OCI-LY3 (cell line): Measurements from ENCODE around the gene ZMAT5.

Experiments used
- H2AFZ ChIP-seq: fragments of 200-600, 300-600 bp; shearing (Covaris generic); 2 replicates; pipeline ENCODE4 v1.6.0; 2014; ENCODE audit warnings: antibody characterized with exemption, low read depth, low read length
- H3K27ac ChIP-seq: fragments of 200-600, 300-600 bp; sonication (generic); 2 replicates; pipeline ENCODE4 v1.5.1; 2014; ENCODE audit warnings: mild to moderate bottlenecking, low read length, moderate library complexity, mixed read lengths
- H3K27me3 ChIP-seq: fragments of 200-600, 300-600 bp; sonication (generic); 2 replicates; pipeline ENCODE4 v1.6.1; 2014; ENCODE audit warnings: low read depth, low read length, mixed read lengths
- H3K36me3 ChIP-seq: fragments of 200-600, 300-600 bp; sonication (generic); replicated peaks from 2 replicates; pipeline ENCODE3; 2014; ENCODE audit warnings: low read depth, low read length, mixed read lengths
- H3K4me1 ChIP-seq: fragments of 300-600, 200-600 bp; sonication (generic); 2 replicates; pipeline ENCODE4 v1.6.1; 2014; ENCODE audit warnings: low read length, mixed read lengths
- H3K4me2 ChIP-seq: fragments of 200-600, 300-600 bp; sonication (generic); 2 replicates; pipeline ENCODE4 v1.6.1; 2014; ENCODE audit warnings: low read length, mixed read lengths
- H3K4me3 ChIP-seq: fragments of 300-600, 200-600 bp; sonication (generic); 2 replicates; pipeline ENCODE4 v1.5.1; 2014; ENCODE audit warnings: antibody characterized with exemption, mild to moderate bottlenecking, low read length, moderate library complexity
- H3K79me2 ChIP-seq: fragments of 300-600, 200-600 bp; shearing (Covaris generic); 2 replicates; pipeline ENCODE4 v1.6.1; 2014; ENCODE audit warnings: mild to moderate bottlenecking, low read length, mixed read lengths
- H3K9ac ChIP-seq: fragments of 300-600, 200-600 bp; shearing (Covaris generic); 2 replicates; pipeline ENCODE4 v1.6.0; 2014; ENCODE audit warnings: mild to moderate bottlenecking, low read length, moderate library complexity
- H3K9me3 ChIP-seq: fragments of 200-600, 300-600 bp; shearing (Covaris generic); 2 replicates; pipeline ENCODE4 v1.6.1; 2014; ENCODE audit warnings: low read length, mixed read lengths; ENCODE audit not compliant: insufficient read depth
- H4K20me1 ChIP-seq: fragments of 200-600, 300-600 bp; sonication (generic); 2 replicates; pipeline ENCODE4 v1.6.1; 2016; ENCODE audit warnings: low read length, mixed read lengths; ENCODE audit not compliant: insufficient read depth
- CTCF ChIP-seq: fragments of 200-600, 300-600 bp; sonication (generic); IDR thresholded peaks from 2 replicates; pipeline ENCODE4 v1.5.1; 2014; ENCODE audit warnings: antibody characterized with exemption, low read length, low read depth
- EZH2phosphoT487 ChIP-seq: fragments of 200-600 bp; shearing (Covaris generic); IDR thresholded peaks from 2 replicates; pipeline ENCODE4 v1.6.1; 2018; ENCODE audit warnings: antibody characterized with exemption, mixed run types, low read depth

Gene ZMAT5

GRCh38 chr22:29801796-29802195 lies 35.0 kb upstream of the ZMAT5 start:
- no peaks in the 10 kb centered on the region for H3K27me3 ChIP-seq
- TF ChIP-seq CTCF (no peak), EZH2phosphoT487 (no peak)
- H3K9me3 ChIP-seq, result no peaks in the 10 kb centered on the region
- no peak overlapping the region for H2AFZ ChIP-seq
- H3K4me1 ChIP-seq, result peaks cover 18% of the 10 kb centered on the region
- H4K20me1 ChIP-seq, result no peaks in the 10 kb centered on the region
- no peak overlapping the region for H3K27ac ChIP-seq
- H3K9ac ChIP-seq, result no peak overlapping the region
- no peak overlapping the region for H3K4me3 ChIP-seq
- H3K4me2 ChIP-seq, result no peak overlapping the region
- peaks cover 53% of the 10 kb centered on the region for H3K36me3 ChIP-seq
- H3K79me2 ChIP-seq, result no peaks in the 10 kb centered on the region

- no peak overlapping the region for H2AFZ ChIP-seq
- peaks cover 52% of the 10 kb centered on the region for H3K36me3 ChIP-seq
- H3K9me3 ChIP-seq, result no peaks in the 10 kb centered on the region
- no peaks in the 10 kb centered on the region for H3K79me2 ChIP-seq
- TF ChIP-seq CTCF (no peak), EZH2phosphoT487 (no peak)
- H3K9ac ChIP-seq, result no peak overlapping the region
- no peaks in the 10 kb centered on the region for H3K27me3 ChIP-seq
- H3K27ac ChIP-seq, result no peak overlapping the region
- H3K4me1 ChIP-seq, result peaks cover 19% of the 10 kb centered on the region
- H3K4me3 ChIP-seq, result no peak overlapping the region
- no peak overlapping the region for H3K4me2 ChIP-seq
- no peaks in the 10 kb centered on the region for H4K20me1 ChIP-seq
Measured at GRCh38 chr22:29801153-29801552, 34.3 kb upstream of the ZMAT5 start.

GRCh38 chr22:29799217-29799680 lies 32.4 kb upstream of the ZMAT5 start:
- H3K9me3 ChIP-seq, result no peaks in the 10 kb centered on the region
- no peaks in the 10 kb centered on the region for H3K27me3 ChIP-seq
- TF ChIP-seq CTCF (no peak), EZH2phosphoT487 (no peak)
- no peak overlapping the region for H3K9ac ChIP-seq
- peaks cover 38% of the 10 kb centered on the region for H3K36me3 ChIP-seq
- no peaks in the 10 kb centered on the region for H4K20me1 ChIP-seq
- H3K27ac ChIP-seq, result no peak overlapping the region
- H3K4me2 ChIP-seq, result no peak overlapping the region
- no peak overlapping the region for H3K4me3 ChIP-seq
- no peaks in the 10 kb centered on the region for H3K79me2 ChIP-seq
- no peak overlapping the region for H2AFZ ChIP-seq
- H3K4me1 ChIP-seq, result peaks cover 19% of the 10 kb centered on the region

GRCh38 chr22:29798801-29799200 lies 32.0 kb upstream of the ZMAT5 start:
- H3K4me2 ChIP-seq, result no peak overlapping the region
- H3K27me3 ChIP-seq, result no peaks in the 10 kb centered on the region
- H3K4me1 ChIP-seq, result peaks cover 19% of the 10 kb centered on the region
- no peak overlapping the region for H3K9ac ChIP-seq
- no peak overlapping the region for H3K4me3 ChIP-seq
- peaks cover 35% of the 10 kb centered on the region for H3K36me3 ChIP-seq
- no peak overlapping the region for H3K27ac ChIP-seq
- no peaks in the 10 kb centered on the region for H3K79me2 ChIP-seq
- no peak overlapping the region for H2AFZ ChIP-seq
- H3K9me3 ChIP-seq, result no peaks in the 10 kb centered on the region
- no peaks in the 10 kb centered on the region for H4K20me1 ChIP-seq
- TF ChIP-seq CTCF (no peak), EZH2phosphoT487 (no peak)
